GM21529 (cell line): Measurements from ENCODE around the gene CACNG7.

Source experiments
- ATAC-seq: cut with Tn5 transposase; IDR thresholded peaks from one replicate; pipeline ENCODE4 v1.9.1; 2021; ENCODE audit not compliant: unreplicated experiment

The CACNG7 gene

GRCh38 chr19:53981376-53981951 lies 72.4 kb downstream of the CACNG7 start:
- ATAC-seq: no peak

GRCh38 chr19:53982001-53982451 lies 72.9 kb downstream of the CACNG7 start:
- no peak for ATAC-seq

GRCh38 chr19:53982611-53983010 lies 73.5 kb downstream of the CACNG7 start:
- no peak for ATAC-seq

- ATAC-seq: no peak
Measured at GRCh38 chr19:53983457-53984289, 74.6 kb downstream of the CACNG7 start.

GRCh38 chr19:53985863-53986262 lies 76.8 kb downstream of the CACNG7 start:
- no peak for ATAC-seq

- ATAC-seq: no peak
Measured at GRCh38 chr19:53988981-53989380, 79.9 kb downstream of the CACNG7 start.

- no peak for ATAC-seq
Measured at GRCh38 chr19:53989600-53990533, 80.8 kb downstream of the CACNG7 start.

GRCh38 chr19:53991224-53992113 lies 82.4 kb downstream of the CACNG7 start, which contains the start of gene CACNG6:
Gene CACNG6, plus strand, starts transcription at chr19:53991637. Its CDS starts 1,241 bp downstream, at chr19:53992878.
- ATAC-seq: no peak

GRCh38 chr19:53992211-53992610 lies 83.1 kb downstream of the CACNG7 start:
- ATAC-seq: no peak

- no peak for ATAC-seq
Measured at GRCh38 chr19:53992815-53993214, 83.7 kb downstream of the CACNG7 start.

GRCh38 chr19:53993448-53993847 lies 84.4 kb downstream of the CACNG7 start:
- no peak for ATAC-seq
